Gastroesophageal sphincter (tissue), 3 donors: ENCODE measurements around the gene MAP6.

ENCODE experiments used
- CTCF ChIP-seq, 4 experiments: fragments of 200-600 bp in 2 of 4; fragments of 450-650 bp in 2 of 4; sonication (generic) in 1 of 4; IDR thresholded peaks; one replicate each; pipeline ENCODE4 v1.5.1; 2017 to 2019; ENCODE audit warnings: antibody characterized with exemption in 4 of 4, mild to moderate bottlenecking in 2 of 4, moderate library complexity in 2 of 4
- POLR2A ChIP-seq, 2 donors: fragments of 450-650 bp; IDR thresholded peaks; one replicate each; pipeline ENCODE4 v1.6.1; 2017; ENCODE audit warnings: antibody characterized with exemption in 2 of 2, mild to moderate bottlenecking in 2 of 2, moderate library complexity in 1 of 2

- peak in 1 of 4 experiments; percentile 36 for TF ChIP-seq CTCF (IDR thresholded peaks at IDR 0.05)
- no peak for TF ChIP-seq POLR2A (IDR thresholded peaks at IDR 0.05)
These were observed 93.9 kb downstream of the MAP6 start for GRCh38 chr11:75574698-75575602.
